ENCODE data around the gene KDM5B. TPM values are rescaled to one million over a fixed set of nuclear protein-coding genes. Genes with fewer than 3 reads are reported as not detected.
A peak's percentile ranks its signal among the peaks of the same experiment; 100 is the strongest.

Gene KDM5B
- total and polyA plus RNA-seq, 9 of the 15 experiments (the other 6 are each of a cell fraction or from before 2014, with no cell fraction given) = 15.4 to 90.6 (median 57.1) TPM

DNA sequence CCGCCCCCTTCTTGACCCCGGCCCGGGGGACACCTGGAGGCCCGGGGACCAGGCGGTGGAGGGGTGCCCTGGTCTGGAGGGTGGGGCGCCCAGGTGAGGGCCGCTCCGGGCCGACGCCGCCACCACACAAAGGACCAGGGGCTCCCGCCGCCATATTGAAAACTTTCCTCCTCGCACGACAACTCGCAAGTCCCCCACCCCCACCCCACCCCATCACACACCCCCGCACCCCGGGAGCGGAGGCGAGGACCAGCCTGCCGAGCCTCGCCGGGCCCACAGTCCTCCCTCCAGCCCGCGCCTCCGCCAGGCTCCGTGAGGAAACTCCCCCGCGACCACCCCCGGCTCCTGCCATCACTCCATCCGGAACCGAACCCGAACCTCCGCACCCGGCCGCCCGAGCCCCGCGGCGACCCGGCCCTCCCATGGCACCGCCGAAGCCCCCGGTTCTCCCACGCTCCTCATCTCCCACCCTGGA, 733 bp downstream of the KDM5B start (continued):
- TF ChIP-seq KDM5B (IDR thresholded peaks at IDR 0.05; ENCODE audit: insufficient replicate concordance, low read depth, low read length) (no peak), CCNT2 (IDR thresholded peaks at IDR 0.05; ENCODE audit: borderline replicate concordance, extremely low read depth, insufficient read length, low read depth, low read length) (peak; percentile 61), U2AF1 (optimal IDR thresholded peaks at IDR 0.05; ENCODE audit: low read depth, low read length) (no peak), HNRNPUL1 (IDR thresholded peaks at IDR 0.05; ENCODE audit: low read length) (no peak), CBX1 (IDR thresholded peaks at IDR 0.05; ENCODE audit: low read depth) (no peak), ZNF263 (CRISPR knock-in tag; IDR thresholded peaks at IDR 0.05; ENCODE audit: borderline replicate concordance) (peak; percentile 71; the same call in 1 of the 2 replicates), TEAD4 (IDR thresholded peaks at IDR 0.05; ENCODE audit: low read length) (no peak), TEAD4 (CRISPR knock-in tag; IDR thresholded peaks at IDR 0.05; ENCODE audit: borderline replicate concordance) (no peak), CHD1 (IDR thresholded peaks at IDR 0.05; ENCODE audit: low read length) (peak; percentile 3), YY1 (IDR thresholded peaks at IDR 0.05; ENCODE audit: borderline replicate concordance in 1 of 3, control insufficient read depth in 1 of 3, extremely low read depth in 1 of 3, insufficient read depth in 3 of 3, insufficient read length in 1 of 3, insufficient replicate concordance in 2 of 3, low read depth in 1 of 3, low read length in 2 of 3) (peak; percentile 71 to 93 (median 86)), POLR2AphosphoS5 (IDR thresholded peaks at IDR 0.05; ENCODE audit: control insufficient read depth, insufficient read depth, low read depth, low read length) (no peak; the same call in 1 of the 2 replicates)
- TF ChIP-seq, protein P1, sequence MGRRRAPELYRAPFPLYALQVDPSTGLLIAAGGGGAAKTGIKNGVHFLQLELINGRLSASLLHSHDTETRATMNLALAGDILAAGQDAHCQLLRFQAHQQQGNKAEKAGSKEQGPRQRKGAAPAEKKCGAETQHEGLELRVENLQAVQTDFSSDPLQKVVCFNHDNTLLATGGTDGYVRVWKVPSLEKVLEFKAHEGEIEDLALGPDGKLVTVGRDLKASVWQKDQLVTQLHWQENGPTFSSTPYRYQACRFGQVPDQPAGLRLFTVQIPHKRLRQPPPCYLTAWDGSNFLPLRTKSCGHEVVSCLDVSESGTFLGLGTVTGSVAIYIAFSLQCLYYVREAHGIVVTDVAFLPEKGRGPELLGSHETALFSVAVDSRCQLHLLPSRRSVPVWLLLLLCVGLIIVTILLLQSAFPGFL (CRISPR knock-in tag; IDR thresholded peaks at IDR 0.05) = no peak

Measured in K562 (cell line).